ENCODE results near the gene SF3A2.

DNA sequence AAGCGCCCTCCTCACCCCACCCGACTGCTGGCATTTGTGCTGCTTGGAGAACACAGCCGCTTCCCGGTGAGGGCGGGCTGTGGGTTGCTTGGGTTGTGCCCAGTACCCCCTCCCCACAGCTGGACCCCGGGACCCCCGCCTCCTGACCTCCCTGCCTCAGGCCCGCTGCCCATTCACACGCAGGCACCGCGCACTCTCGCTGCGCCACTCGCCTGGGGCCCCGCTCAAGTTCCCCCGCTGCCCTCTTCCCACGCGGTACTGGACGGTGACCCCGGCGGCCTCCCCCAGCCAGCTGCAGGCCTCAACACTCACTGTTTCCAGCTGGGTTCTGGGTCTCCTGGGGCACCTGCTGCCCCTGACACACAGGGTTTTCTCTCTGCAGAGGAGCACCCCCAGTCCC, 16.9 kb upstream of the SF3A2 start:
- TF ChIP-seq POLR2A (IDR thresholded peaks at IDR 0.05): no peak
- TF ChIP-seq, protein P1, sequence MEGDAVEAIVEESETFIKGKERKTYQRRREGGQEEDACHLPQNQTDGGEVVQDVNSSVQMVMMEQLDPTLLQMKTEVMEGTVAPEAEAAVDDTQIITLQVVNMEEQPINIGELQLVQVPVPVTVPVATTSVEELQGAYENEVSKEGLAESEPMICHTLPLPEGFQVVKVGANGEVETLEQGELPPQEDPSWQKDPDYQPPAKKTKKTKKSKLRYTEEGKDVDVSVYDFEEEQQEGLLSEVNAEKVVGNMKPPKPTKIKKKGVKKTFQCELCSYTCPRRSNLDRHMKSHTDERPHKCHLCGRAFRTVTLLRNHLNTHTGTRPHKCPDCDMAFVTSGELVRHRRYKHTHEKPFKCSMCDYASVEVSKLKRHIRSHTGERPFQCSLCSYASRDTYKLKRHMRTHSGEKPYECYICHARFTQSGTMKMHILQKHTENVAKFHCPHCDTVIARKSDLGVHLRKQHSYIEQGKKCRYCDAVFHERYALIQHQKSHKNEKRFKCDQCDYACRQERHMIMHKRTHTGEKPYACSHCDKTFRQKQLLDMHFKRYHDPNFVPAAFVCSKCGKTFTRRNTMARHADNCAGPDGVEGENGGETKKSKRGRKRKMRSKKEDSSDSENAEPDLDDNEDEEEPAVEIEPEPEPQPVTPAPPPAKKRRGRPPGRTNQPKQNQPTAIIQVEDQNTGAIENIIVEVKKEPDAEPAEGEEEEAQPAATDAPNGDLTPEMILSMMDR (IDR thresholded peaks at IDR 0.05 in 4 of 5, conservative IDR thresholded peaks at IDR 0.05 in 1 of 5): no peak

Data from gastrocnemius medialis (tissue), 4 donors.